HCT116 (cell line): ENCODE data around the gene DCAF8L2. TPM values are rescaled to one million over a fixed set of nuclear protein-coding genes. Genes with fewer than 3 reads are reported as not detected.

Source experiments
- ATAC-seq: fragments of 200-7000 bp; cut with Tn5 transposase; 2 replicates; pipeline ENCODE4 v1.9.1; 2020; ENCODE audit warnings: mild to moderate bottlenecking, moderate library complexity
- BruUV-seq: library from RNA; stranded (reverse); fragments of 400-500 nt; replicated peaks from 2 replicates; lab custom pipeline; 2021; lab: Mats Ljungman, UMichigan
- CTCF ChIA-PET: fragments of 300-600 bp; sonication (Branson Sonifier 250); formaldehyde crosslinking; loops from one replicate; lab custom pipeline; 2021; ENCODE audit warnings: antibody characterized with exemption; lab: Charles Lee
- POLR2A ChIA-PET: fragments of 300-600, 350-600 bp; sonication (Branson Sonifier 250); formaldehyde crosslinking; loops from one replicate; lab custom pipeline; 2021; ENCODE audit warnings: antibody characterized with exemption; lab: Charles Lee
- RAD21 ChIA-PET, 2 experiments: fragments of 300-600 bp; sonication (Branson Sonifier 250); formaldehyde crosslinking; loops; one replicate each; lab custom pipeline; 2023; ENCODE audit warnings: low total read pairs in 2 of 2; ENCODE audit not compliant: uncharacterized antibody in 2 of 2, unreplicated experiment in 2 of 2, low non-redundant PET in 1 of 2; lab: Charles Lee
- DNase-seq: peaks from one replicate; pipeline ENCODE4 v3.0.0-alpha.2; 2010; ENCODE audit warnings: low read depth, low spot score
- H2AFZ ChIP-seq: fragments of 200-600 bp; shearing (Covaris generic), sonication (generic); 2 replicates; pipeline ENCODE4 v1.6.1; 2017; ENCODE audit warnings: low read depth, mixed run types, mixed read lengths, antibody characterized with exemption, low read length; ENCODE audit not compliant: poor library complexity, severe bottlenecking
- H3K27ac ChIP-seq: 2 replicates; pipeline ENCODE4 v1.5.1; 2012; ENCODE audit warnings: low read depth, low read length
- H3K27me3 ChIP-seq: fragments of 200-600 bp; sonication (generic); 2 replicates; pipeline ENCODE4 v1.6.1; 2016; ENCODE audit warnings: mixed run types, low read length, mixed read lengths; ENCODE audit not compliant: insufficient read depth
- H3K36me3 ChIP-seq, 2 experiments: fragments of 200-500 bp in 1 of 2; fragments of 200-600 bp in 1 of 2; sonication (Bioruptor generic) in 1 of 2; sonication (generic) in 1 of 2; 2 replicates each; pipeline versions ENCODE4 v1.5.1 to v1.6.1; 2014 to 2016; ENCODE audit warnings: low read length in 2 of 2, inconsistent platforms in 1 of 2, mixed read lengths in 1 of 2, mixed run types in 1 of 2; ENCODE audit not compliant: insufficient read depth in 2 of 2, control insufficient read depth in 1 of 2
- H3K4me1 ChIP-seq, 2 experiments: fragments of 200-600 bp in 1 of 2; sonication (generic) in 1 of 2; 2 replicates each; pipeline versions ENCODE4 v1.5.1 to v1.6.1; 2012 to 2017; ENCODE audit warnings: low read length in 2 of 2, inconsistent platforms in 1 of 2, mild to moderate bottlenecking in 1 of 2, mixed read lengths in 1 of 2, mixed run types in 1 of 2, moderate library complexity in 1 of 2; ENCODE audit not compliant: insufficient read depth in 2 of 2, control insufficient read depth in 1 of 2
- H3K4me2 ChIP-seq: fragments of 200-600 bp; sonication (generic); 2 replicates; pipeline ENCODE4 v1.6.1; 2017; ENCODE audit warnings: mixed run types, low read length, mixed read lengths
- H3K4me3 ChIP-seq, 2 experiments: fragments of 200-600 bp in 1 of 2; sonication (generic) in 1 of 2; replicated peaks in 1 of 2; 2 replicates each; pipeline ENCODE4 v1.5.1; 2011 to 2016; ENCODE audit warnings: low read length in 2 of 2, control low read depth in 1 of 2, low read depth in 1 of 2, mild to moderate bottlenecking in 1 of 2, mixed read lengths in 1 of 2, mixed run types in 1 of 2
- H3K79me2 ChIP-seq: fragments of 200-600 bp; sonication (generic); 2 replicates; pipeline ENCODE4 v1.6.1; 2017; ENCODE audit warnings: mild to moderate bottlenecking, mixed run types, low read length, moderate library complexity, mixed read lengths; ENCODE audit not compliant: insufficient read depth
- H3K9ac ChIP-seq: fragments of 200-600 bp; sonication (generic); 2 replicates; pipeline ENCODE4 v1.6.1; 2016; ENCODE audit warnings: low read length, mixed read lengths
- H3K9me2 ChIP-seq: fragments of 200-600 bp; sonication (generic), shearing (Covaris generic); 2 replicates; pipeline ENCODE4 v1.6.1; 2017; ENCODE audit warnings: mixed run types, mild to moderate bottlenecking, moderate library complexity; ENCODE audit not compliant: insufficient read depth
- H3K9me3 ChIP-seq, 2 experiments: fragments of 200-500 bp in 1 of 2; fragments of 200-600 bp in 1 of 2; sonication (Bioruptor generic) in 1 of 2; sonication (generic) in 1 of 2; 2 replicates each; pipeline ENCODE4 v1.6.1; 2014 to 2017; ENCODE audit warnings: low read length in 2 of 2, mixed read lengths in 2 of 2, inconsistent platforms in 1 of 2, low read depth in 1 of 2, mild to moderate bottlenecking in 1 of 2, mixed run types in 1 of 2, moderate library complexity in 1 of 2; ENCODE audit not compliant: control insufficient read depth in 1 of 2, insufficient read depth in 1 of 2
- H4K20me1 ChIP-seq: fragments of 200-600 bp; sonication (generic), shearing (Covaris generic); 2 replicates; pipeline ENCODE4 v1.6.1; 2017; ENCODE audit warnings: mixed run types, mild to moderate bottlenecking, moderate library complexity; ENCODE audit not compliant: insufficient read depth
- CEBPB ChIP-seq: IDR thresholded peaks from 2 replicates; pipeline ENCODE4 v1.6.1; 2012; ENCODE audit warnings: low read depth
- EZH2 ChIP-seq: fragments of 200-600 bp; sonication (generic); IDR thresholded peaks from 2 replicates; pipeline ENCODE4 v1.6.1; 2017; ENCODE audit warnings: antibody characterized with exemption, mixed run types
- FOSL1 ChIP-seq: IDR thresholded peaks from 2 replicates; pipeline ENCODE4 v1.6.1; 2012; ENCODE audit warnings: low read depth
- JUND ChIP-seq: IDR thresholded peaks from 2 replicates; pipeline ENCODE4 v1.6.1; 2012
- MAX ChIP-seq: IDR thresholded peaks from 2 replicates; pipeline ENCODE4 v1.6.1; 2012
- POLR2A ChIP-seq: IDR thresholded peaks from 2 replicates; pipeline ENCODE4 v1.7.0; 2011; ENCODE audit warnings: borderline replicate concordance; ENCODE audit not compliant: insufficient read depth, insufficient read length; ENCODE audit errors: extremely low read depth
- RAD21 ChIP-seq: IDR thresholded peaks from 2 replicates; pipeline ENCODE4 v1.6.1; 2012; ENCODE audit warnings: low read depth, mild to moderate bottlenecking
- SIN3A ChIP-seq: IDR thresholded peaks from 2 replicates; pipeline ENCODE4 v1.6.1; 2012; ENCODE audit warnings: low read depth
- SP1 ChIP-seq: IDR thresholded peaks from 2 replicates; pipeline ENCODE4 v1.6.1; 2012; ENCODE audit warnings: low read depth
- SRF ChIP-seq: IDR thresholded peaks from 2 replicates; pipeline ENCODE4 v1.6.1; 2012; ENCODE audit warnings: low read depth
- TCF7L2 ChIP-seq: IDR thresholded peaks from 2 replicates; pipeline ENCODE4 v1.7.0; 2011; ENCODE audit warnings: borderline replicate concordance, inconsistent platforms; ENCODE audit not compliant: insufficient read depth, insufficient read length; ENCODE audit errors: extremely low read depth
- ZBTB33 ChIP-seq: IDR thresholded peaks from 2 replicates; pipeline ENCODE4 v1.6.1; 2011; ENCODE audit warnings: mild to moderate bottlenecking, low read length, moderate library complexity; ENCODE audit not compliant: insufficient replicate concordance; ENCODE audit errors: extremely low read depth
- ZFX ChIP-seq: fragments of 450-650 bp; IDR thresholded peaks from 2 replicates; pipeline ENCODE4 v1.6.1; 2017
- intact Hi-C: fragments of 100-400 bp; cut with micrococcal nuclease; formaldehyde crosslinking; loops from 2 replicates; pipeline ENCODE4 v1.10.0; 2022
- total RNA-seq: library from RNA; stranded (reverse); gene quantifications from one replicate; pipeline ENCODE4 v1.2.1, GENCODE V29; 2021; ENCODE audit not compliant: unreplicated experiment
- TF ChIP-seq, protein P1 (sequence below): IDR thresholded peaks from 2 replicates; pipeline ENCODE4 v1.6.1; 2012

DCAF8L2 gene
- total RNA-seq, 1 experiment from 2014 or later, result not detected

DNA sequence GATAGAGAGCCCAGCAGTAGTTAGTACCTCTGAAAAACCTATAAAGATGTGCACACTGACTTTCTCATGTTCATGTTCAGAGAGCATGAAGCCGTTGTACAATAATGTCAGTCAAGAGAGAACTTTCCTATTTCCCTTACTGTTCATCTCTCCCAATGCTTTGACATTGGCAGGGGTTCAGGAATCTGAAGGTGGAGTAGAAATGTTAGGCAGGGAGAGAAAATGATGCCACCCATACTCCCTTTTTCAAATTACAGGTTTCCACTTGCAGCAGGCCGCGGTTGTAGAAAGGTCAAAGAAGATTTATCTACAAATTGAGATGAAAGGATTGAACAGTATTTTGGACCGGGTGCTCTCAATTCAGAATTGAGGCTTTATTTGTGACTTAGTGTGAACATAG lies 84.3 kb downstream of the DCAF8L2 start (continued):
- TF ChIP-seq FOSL1, result no peak
- TF ChIP-seq CEBPB, result no peak
- TF ChIP-seq SRF, result no peak
- TF ChIP-seq, protein P1, sequence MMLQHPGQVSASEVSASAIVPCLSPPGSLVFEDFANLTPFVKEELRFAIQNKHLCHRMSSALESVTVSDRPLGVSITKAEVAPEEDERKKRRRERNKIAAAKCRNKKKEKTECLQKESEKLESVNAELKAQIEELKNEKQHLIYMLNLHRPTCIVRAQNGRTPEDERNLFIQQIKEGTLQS, result no peak
- no peak for TF ChIP-seq JUND
- no peak for TF ChIP-seq TCF7L2
- TF ChIP-seq EZH2, result no peak
- TF ChIP-seq MAX, result no peak
- no peak for TF ChIP-seq POLR2A
- no peak for TF ChIP-seq ZFX
- TF ChIP-seq SP1, result no peak
- no peak for TF ChIP-seq ZBTB33

DNA sequence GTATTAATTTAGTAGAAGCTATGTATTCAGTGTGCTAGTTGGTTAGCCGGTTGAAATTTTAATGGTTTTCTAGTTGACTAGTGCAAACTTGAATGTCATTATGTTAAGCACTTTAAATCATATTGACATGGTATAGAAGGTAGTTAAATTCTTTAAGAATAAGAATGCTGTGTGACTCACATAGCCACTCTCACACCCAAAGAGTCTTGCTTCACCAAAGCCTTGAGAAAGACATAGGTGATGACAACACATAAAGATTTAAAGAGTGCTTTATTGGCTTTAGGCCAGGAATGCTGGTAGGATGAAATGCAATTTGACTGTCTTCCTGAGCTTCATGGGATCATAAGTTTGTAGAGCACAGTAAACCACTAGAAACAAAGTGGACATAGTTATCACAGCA lies 85.3 kb downstream of the DCAF8L2 start:
- intact Hi-C loops, result no loop called here
- no peak overlapping the region for H3K4me2 ChIP-seq
- no peak for ATAC-seq
- no peaks in the 10 kb centered on the region for H3K36me3 ChIP-seq
- H3K4me1 ChIP-seq, result no peaks in the 10 kb centered on the region
- no peaks in the 10 kb centered on the region for H4K20me1 ChIP-seq
- H3K27me3 ChIP-seq, result no peaks in the 10 kb centered on the region
- H3K9me2 ChIP-seq, result no peaks in the 10 kb centered on the region
- ChIA-PET RAD21 (no interaction called here), CTCF (no interaction called here), POLR2A (no interaction called here)
- DNase-seq, result no peak
- H3K79me2 ChIP-seq, result no peaks in the 10 kb centered on the region
- no peak overlapping the region for H3K27ac ChIP-seq
- TF ChIP-seq POLR2A, result no peak
- TF ChIP-seq JUND, result no peak
- no peak for TF ChIP-seq SIN3A
- no peak for TF ChIP-seq RAD21
- no peaks in the 10 kb centered on the region for H3K9me3 ChIP-seq
- H3K4me3 ChIP-seq, result no peak overlapping the region
- no TSS peak for BruUV-seq
- no peak overlapping the region for H3K9ac ChIP-seq
- no peak overlapping the region for H2AFZ ChIP-seq
